Measurements from ENCODE around the gene OR51A4.

- TF ChIP-seq SIN3A (IDR thresholded peaks at IDR 0.05; ENCODE audit: low read depth, low read length) (no peak), EP300 (IDR thresholded peaks at IDR 0.05; ENCODE audit: borderline replicate concordance in 1 of 2, control insufficient read depth in 1 of 2, low read depth in 2 of 2, low read length in 2 of 2) (no peak), BHLHE40 (IDR thresholded peaks at IDR 0.05; ENCODE audit: borderline replicate concordance in 1 of 2, low read depth in 2 of 2, low read length in 1 of 2) (no peak), LARP7 (IDR thresholded peaks at IDR 0.05) (no peak), TARDBP (IDR thresholded peaks at IDR 0.05; ENCODE audit: borderline replicate concordance) (no peak)
Measured at GRCh38 chr11:4979036-4979435, 31.6 kb upstream of the OR51A4 start.

All from GM12878 (cell line).